AG04450 (cell line): Measurements from ENCODE around the gene MAPK7. TPM values are rescaled to one million over a fixed set of nuclear protein-coding genes. Genes with fewer than 3 reads are reported as not detected.

Source experiments
- CTCF ChIA-PET: fragments of 300-600, 350-600 bp; formaldehyde crosslinking; extraction: SDS; loops from one replicate; lab custom pipeline; 2022; ENCODE audit warnings: antibody characterized with exemption, inconsistent platforms; lab: Charles Lee
- POLR2A ChIA-PET: fragments of 350-600 bp; formaldehyde crosslinking; extraction: SDS; loops from one replicate; lab custom pipeline; 2021; ENCODE audit warnings: antibody characterized with exemption, inconsistent platforms; lab: Yijun Ruan, JAX
- DNase-seq: peaks from one replicate; pipeline ENCODE4 v3.0.0-alpha.2; 2011; ENCODE audit warnings: low read depth, low spot score
- H3K27ac ChIP-seq: one replicate; pipeline ENCODE4 v1.5.1; 2012; ENCODE audit warnings: low read depth, low read length, control low read depth
- H3K27me3 ChIP-seq: one replicate; pipeline ENCODE4 v1.6.0; 2012; ENCODE audit warnings: low read length; ENCODE audit not compliant: control insufficient read depth, insufficient read depth
- H3K4me3 ChIP-seq: 2 replicates; pipeline ENCODE4 v1.5.1; 2011; ENCODE audit warnings: mild to moderate bottlenecking, low read depth, low read length, control low read depth
- H3K9me3 ChIP-seq: 2 replicates; pipeline ENCODE4 v1.5.1; 2012; ENCODE audit warnings: low read length; ENCODE audit not compliant: control insufficient read depth, insufficient read depth
- CTCF ChIP-seq: IDR thresholded peaks from 2 replicates; pipeline ENCODE4 v1.5.1; 2011; ENCODE audit warnings: low read depth, low read length, control low read depth, inconsistent platforms
- polyA plus RNA-seq: library from polyadenylated mRNA; depleted of rRNA; stranded (reverse); fragments of >200 nt; gene quantifications from 2 replicates; pipeline ENCODE4 v1.2.3, GENCODE V29; 2011; rRNA removed
- small RNA-seq: library from RNA; depleted of rRNA; stranded (forward); fragments of <200 nt; gene quantifications from one replicate; pipeline ENCODE3, GENCODE V24; 2012; ENCODE audit warnings: low read depth; ENCODE audit not compliant: insufficient read length

The MAPK7 gene
- polyA plus RNA-seq, 1 experiment, result 6.2 TPM

GRCh38 chr17:19421926-19422325 is 43.6 kb downstream of the MAPK7 start:
- ChIA-PET CTCF (interaction anchor here (0.6 kb wide), 1 partner anchor 25 kb away, joined by 3 read pairs; no protein-coding TSS in a partner anchor), POLR2A (no interaction called here)
- no peak overlapping the region for H3K27ac ChIP-seq
- TF ChIP-seq CTCF, result no peak
- no peak overlapping the region for H3K4me3 ChIP-seq
- H3K9me3 ChIP-seq, result 0 out of 2 replicates have a peak, but pooled peaks cover 2% of the 10 kb centered on the region
- DNase-seq, result no peak
- H3K27me3 ChIP-seq, result no peaks in the 10 kb centered on the region

GRCh38 chr17:19424934-19425868 is 46.9 kb downstream of the MAPK7 start:
- no peak overlapping the region for H3K27ac ChIP-seq
- H3K9me3 ChIP-seq, result 0 out of 2 replicates have a peak, but pooled peaks cover 2% of the 10 kb centered on the region
- no peak for DNase-seq
- no peak for TF ChIP-seq CTCF
- H3K27me3 ChIP-seq, result no peaks in the 10 kb centered on the region
- POLR2A ChIA-PET, result no interaction called here
- CTCF ChIA-PET, result interaction anchor here (1.2 to 2.2 kb wide), 2 partner anchors 22 to 341 kb away, joined by 4 to 8 read pairs; no protein-coding TSS in a partner anchor
- H3K4me3 ChIP-seq, result no peak overlapping the region

GRCh38 chr17:19426631-19427030 is 48.3 kb downstream of the MAPK7 start:
- no peak overlapping the region for H3K4me3 ChIP-seq
- ChIA-PET POLR2A (no interaction called here), CTCF (no interaction called here)
- TF ChIP-seq CTCF, result no peak
- no peaks in the 10 kb centered on the region for H3K27me3 ChIP-seq
- no peak overlapping the region for H3K27ac ChIP-seq
- no peak for DNase-seq
- H3K9me3 ChIP-seq, result 0 out of 2 replicates have a peak, but pooled peaks cover 2% of the 10 kb centered on the region

- Histone ChIP-seq H3K4me3 (no peak overlapping the region), H3K9me3 (no peaks in the 10 kb centered on the region), H3K27me3 (peaks cover 3% of the 10 kb centered on the region), H3K27ac (no peak overlapping the region)
- POLR2A ChIA-PET, result interaction anchor here (1.3 kb wide), 1 partner anchor 54 kb away, joined by 3 read pairs; the partner anchor contains the start of gene MAPK7
- CTCF ChIA-PET, result no interaction called here
- no peak for TF ChIP-seq CTCF
- no peak for DNase-seq
These were observed 53.4 kb downstream of the MAPK7 start for GRCh38 chr17:19431691-19432090.

Small RNA genes within 50 kb of the gene (small RNA-seq; reads per million reads assigned to genes)
- 1.3 reads per million for gene MIR1180
- not detected for gene RF00537

Other genes with a start within 250 kb of the MAPK7 start
- gene EPN2, start 141.1 kb upstream of the MAPK7 start, polyA plus RNA-seq, result 25.7 and 27.9 TPM in 2 replicates
- gene B9D1, start 15.8 kb upstream of the MAPK7 start, polyA plus RNA-seq, result 35.2 and 45.8 TPM in 2 replicates
- 122 and 230 TPM in 2 replicates for gene MFAP4, start 8.7 kb downstream of the MAPK7 start, polyA plus RNA-seq
- 3.3 and 4.5 TPM in 2 replicates for gene RNF112, start 32.7 kb downstream of the MAPK7 start, polyA plus RNA-seq
- gene SLC47A1, start 155.4 kb downstream of the MAPK7 start, polyA plus RNA-seq, result 0.06 TPM in 1 of 2 replicates, not detected in the other